CD4-positive, alpha-beta T cell treated with Interleukin-21 for 1 hour (primary cell): Measurements from ENCODE around the gene AFF1.
"Not testable (repeated sequence)": the region's sequence is repeated elsewhere in the genome, so short reads cannot be mapped to it uniquely, and the experiment has no call there.

Source experiments
- DNase-seq: peaks from one replicate; pipeline ENCODE4 v3.0.0-alpha.2; 2020

Gene AFF1

DNA sequence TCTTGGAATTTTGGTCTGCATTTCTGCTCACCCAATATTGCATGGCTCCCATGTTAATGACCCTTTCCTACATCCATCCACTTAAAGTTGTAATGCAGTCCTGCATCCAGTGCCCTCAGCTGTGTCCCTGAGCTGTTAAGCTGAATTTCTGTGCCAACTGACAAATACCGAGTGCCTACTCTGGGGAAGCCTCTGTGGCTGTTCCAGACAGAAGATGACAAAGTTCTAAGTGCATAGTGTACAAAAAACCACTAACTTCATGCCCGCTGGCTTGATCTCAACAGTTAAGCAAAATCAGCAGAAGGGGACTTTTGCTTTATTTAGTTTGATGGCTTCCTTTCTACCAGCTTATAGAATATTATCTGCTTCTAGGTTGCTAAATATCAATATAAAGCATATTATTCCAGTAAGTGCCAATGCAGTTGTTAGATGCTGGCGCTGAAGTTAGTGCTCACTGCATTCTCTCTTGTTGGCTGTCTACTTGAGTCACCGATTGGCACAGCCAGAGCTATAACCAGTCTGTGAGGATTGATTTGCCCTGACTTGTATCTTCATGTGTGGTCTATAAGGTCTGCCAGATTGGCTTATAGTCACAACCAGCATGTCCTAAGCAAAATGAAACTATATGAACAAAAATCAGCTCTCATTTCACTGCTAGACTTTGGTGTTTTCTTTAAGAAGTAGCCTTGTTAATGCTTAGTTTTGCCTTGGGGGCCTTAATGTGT, 186.7 kb downstream of the AFF1 start:
- DNase-seq: no peak

GRCh38 chr4:87122252-87122651, 187.4 kb downstream of the AFF1 start:
- DNase-seq: no peak

GRCh38 chr4:87126056-87126455, 191.2 kb downstream of the AFF1 start:
- no peak for DNase-seq

DNA sequence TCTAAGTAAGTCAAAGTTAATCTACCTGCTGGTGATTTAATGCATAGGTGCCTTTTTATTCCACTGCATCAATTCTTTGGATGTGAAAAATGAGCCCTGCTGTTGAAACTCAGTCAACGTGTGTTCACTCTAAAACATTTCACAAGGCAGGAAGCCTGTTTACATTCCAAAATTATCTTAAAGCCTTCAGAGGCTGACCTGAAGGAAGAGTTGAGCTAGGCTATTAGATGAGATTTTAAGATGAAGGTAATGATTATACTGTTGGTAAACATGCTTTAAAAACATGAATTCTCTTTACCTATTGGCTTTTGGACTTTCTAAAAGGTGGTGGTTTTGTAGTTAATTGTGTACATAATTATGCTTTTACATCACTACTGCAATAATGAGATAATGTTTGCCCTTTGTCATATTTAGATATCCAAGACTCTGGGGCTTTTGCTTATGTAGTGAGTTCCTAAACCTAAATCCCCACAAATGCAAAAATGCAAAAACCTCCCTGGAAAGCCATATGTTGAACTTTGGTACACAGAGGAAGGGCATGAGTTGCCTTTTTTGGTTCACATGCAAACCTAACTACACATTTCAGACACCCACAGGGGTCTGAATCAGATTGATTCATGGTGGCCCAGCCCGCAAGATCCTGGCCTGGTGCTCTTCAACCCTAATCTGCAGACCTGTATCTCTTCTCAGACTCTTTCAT, 193.3 kb downstream of the AFF1 start:
- DNase-seq: no peak

- DNase-seq: no peak
These were observed 194.9 kb downstream of the AFF1 start for GRCh38 chr4:87129681-87130080.

- DNase-seq: no peak
These were observed 196.3 kb downstream of the AFF1 start for GRCh38 chr4:87130985-87131703.

- DNase-seq: no peak
These were observed 197.2 kb downstream of the AFF1 start for GRCh38 chr4:87132035-87132434.

DNA sequence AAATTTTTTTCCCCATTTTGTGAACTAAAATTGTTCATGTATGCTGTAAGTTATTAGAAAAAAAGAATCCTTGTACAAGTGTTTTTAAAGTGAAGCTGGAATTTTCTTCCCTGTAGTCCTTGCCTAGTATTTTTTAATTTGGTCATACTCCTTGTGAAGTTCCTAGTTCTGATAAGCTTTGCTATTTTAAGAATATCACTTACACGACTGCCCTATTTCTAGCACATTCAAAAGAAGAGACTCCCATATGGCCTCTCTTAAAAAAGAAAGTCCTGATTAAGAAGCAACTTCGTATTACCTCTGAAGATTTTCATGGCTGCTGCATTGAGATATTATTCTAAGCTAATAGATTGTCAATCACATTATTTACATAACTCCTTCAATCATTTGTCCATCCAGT, 198.4 kb downstream of the AFF1 start:
- no peak for DNase-seq

DNA sequence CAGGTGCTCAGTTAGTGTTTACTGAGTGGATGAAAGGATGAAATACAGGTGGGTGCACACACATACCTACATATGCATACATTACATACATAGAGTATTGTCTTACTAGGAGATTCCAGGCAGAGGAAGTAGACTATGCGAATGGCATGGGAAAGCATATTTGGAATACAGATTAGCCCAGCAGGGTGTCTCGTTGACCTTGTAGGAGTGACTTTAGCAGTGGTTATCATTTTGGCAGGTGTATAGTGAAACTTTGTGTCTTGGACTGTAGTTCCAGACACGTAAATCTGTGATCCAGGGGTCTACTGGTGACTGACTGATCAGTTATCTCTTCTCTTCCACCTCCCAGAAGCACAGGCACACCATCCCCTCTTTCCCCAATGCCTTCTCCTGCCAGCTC, 199.3 kb downstream of the AFF1 start:
- DNase-seq: no peak

DNA sequence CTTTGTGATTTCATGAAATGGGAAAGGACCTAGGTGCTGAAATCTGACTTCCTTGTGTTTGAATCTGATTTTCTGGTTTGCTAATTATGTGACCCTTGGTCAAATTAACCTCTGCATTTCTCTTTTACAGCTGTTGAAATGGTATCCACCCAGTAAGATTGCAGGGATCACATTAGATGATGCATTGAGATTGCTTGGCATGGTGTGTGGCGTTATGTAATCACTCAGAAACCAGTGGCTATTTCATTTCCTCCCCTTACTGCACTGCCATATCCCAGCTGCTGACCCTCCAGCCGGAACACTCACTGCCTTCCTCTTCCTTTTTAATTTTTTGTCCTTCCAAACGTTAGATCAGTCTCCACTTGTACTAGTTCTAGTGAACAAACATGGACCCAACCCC, 206.6 kb downstream of the AFF1 start:
- no peak for DNase-seq

DNA sequence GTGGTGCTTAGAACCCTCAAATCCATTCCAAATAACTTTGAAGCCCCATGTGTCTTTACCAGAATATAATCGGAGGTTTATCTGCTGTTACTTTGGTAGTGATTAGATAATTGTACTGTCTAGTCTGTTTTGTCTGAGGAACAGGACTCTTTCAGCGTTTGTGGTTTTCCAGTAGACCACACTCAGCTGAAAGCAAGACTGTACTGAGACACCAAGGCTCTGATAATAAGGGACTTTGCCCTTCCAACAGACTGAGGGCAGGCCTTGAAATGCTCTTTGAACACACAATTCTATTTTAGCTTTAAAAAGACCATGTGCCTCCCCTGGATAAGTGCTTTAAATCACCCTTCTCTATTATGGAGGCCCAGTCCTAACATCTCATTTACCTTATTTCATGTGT, 209.5 kb downstream of the AFF1 start:
- DNase-seq: no peak

GRCh38 chr4:87145934-87146333, 211.1 kb downstream of the AFF1 start:
- not testable (repeated sequence) for DNase-seq

DNA sequence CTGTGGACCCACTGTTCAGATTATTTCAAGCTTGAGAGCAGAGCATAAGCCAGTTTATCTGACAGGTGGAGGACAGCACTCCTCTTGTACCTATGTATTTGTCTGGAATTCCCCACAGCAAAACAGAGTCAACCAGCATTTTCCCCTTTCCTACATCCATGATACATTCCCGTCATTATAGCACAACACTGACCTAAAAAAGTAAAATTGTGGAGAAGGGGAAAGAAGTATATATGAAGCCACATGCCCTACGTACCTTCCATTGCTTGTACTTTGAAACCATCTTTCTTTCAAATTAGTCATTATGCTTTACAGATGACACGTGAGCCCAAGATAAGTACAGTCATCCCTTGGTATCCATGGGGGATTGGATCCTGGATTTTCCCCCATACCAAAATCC, 212.3 kb downstream of the AFF1 start:
- DNase-seq: no peak

DNA sequence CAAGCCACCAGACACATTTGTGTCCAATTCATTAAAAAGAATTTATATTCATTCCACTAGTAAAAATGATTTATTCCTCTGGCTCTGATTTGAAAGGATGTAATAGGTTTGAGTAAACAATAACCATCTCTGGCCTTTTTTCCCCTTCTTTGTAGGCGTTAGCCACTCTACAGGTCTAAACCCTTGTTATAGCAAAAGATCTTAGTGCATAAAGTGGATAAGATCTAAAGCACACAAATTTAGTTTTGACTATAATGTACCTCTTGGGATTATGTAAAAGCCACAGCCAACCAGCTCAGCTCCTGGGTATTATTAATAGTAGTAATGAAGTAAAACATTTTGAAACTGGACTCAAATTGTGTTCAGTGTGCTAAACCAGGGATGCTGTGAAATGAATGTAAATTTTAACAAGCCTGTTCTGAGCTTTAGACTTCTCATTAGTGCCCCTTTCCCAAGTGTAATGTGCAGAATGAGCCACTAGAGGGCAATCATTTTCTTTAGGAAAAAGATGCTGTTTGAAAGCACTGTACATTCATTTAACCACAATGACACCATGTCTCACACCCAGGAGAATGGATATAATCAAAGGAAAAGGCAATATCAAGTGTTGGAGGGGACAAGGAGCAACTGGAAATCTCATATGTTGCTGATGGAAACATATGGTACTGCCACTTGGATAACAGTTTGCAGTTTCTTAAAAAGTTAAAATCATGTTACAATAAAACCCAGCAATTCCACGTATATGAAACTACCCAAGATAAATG, 215.9 kb downstream of the AFF1 start:
- DNase-seq: peak; percentile 78

GRCh38 chr4:87151730-87152129, 216.9 kb downstream of the AFF1 start:
- DNase-seq: no peak

- DNase-seq: no peak
These were observed 217.7 kb downstream of the AFF1 start for GRCh38 chr4:87152310-87153041.

DNA sequence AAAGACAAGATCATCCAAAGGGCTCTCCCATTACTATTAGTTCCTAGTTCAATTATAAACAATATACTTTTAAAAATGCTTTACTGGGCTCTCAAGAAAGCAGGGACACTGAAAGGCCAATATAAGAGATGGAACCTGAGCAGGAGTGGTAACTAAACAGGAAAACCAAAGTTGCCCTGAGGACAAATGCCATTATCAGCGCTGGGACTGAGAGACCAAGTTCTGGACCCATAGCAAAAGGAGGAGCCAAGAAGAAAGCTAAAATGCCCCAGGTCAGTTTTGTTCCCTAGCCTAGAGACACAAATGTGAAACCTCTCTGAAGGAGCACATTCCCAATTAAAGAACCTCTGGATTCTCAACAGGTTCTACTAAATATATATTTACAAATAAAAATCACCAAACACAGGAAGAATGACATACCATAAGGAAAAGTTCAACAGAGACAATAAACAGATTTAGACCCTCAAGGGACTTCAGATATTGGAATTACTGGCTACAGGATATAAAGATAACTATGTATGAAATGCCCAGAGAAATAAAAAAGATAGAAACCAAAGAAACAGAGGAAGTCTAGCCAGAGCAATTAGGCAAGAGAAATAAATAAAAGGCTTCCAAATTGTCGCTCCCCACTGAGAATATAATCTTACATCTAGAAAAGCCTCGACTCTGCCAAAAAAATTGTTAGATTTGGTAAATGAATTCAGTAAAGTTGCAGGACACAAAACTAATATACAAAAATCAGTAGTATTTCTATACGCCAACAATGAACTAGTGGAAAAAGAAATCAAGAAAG, 218.5 kb downstream of the AFF1 start:
- DNase-seq: no peak

- no peak for DNase-seq
These were observed 231.1 kb downstream of the AFF1 start for GRCh38 chr4:87165892-87166291.

- DNase-seq: no peak
These were observed 231.6 kb downstream of the AFF1 start for GRCh38 chr4:87166296-87166854.

DNA sequence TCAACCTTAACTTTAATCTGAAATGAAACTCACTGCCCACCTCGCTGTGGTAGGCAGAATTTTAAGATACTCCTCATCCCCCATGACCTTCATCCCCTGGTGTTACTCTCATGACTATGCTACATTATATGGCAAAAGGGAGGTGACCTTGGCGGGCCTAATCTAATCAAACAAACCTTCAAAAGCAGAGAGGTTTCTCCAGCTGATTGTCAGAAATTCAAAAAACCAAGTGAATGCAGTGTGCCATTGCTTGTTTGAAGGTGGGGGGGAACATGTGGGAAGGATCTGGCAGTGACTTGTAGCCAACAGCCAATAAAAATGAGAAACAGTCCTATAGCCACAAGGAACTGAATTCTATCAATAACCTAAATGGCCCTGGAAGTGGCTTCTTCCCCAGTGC, 237.1 kb downstream of the AFF1 start:
- DNase-seq: no peak

DNA sequence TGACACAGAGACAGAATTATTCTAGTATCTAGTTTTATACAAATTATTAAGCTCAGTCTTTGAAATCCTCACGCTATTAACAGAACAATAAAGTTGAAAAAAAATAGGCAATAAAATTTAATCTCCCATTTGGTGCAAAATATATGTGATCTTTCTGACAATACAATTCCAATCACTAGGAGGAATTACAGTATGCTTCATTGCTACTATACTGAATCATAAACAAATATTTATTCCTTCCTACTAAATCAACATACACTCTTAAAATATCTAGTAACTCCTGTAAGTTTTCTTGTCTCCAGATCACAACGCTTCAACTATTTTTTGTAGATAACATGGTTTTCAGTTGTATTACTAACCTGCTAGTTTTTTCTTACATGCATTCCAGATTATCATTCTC, 239.9 kb downstream of the AFF1 start:
- DNase-seq: no peak
